HG02981 (cell line): ENCODE measurements around the gene ATE1.
"Not testable (repeated sequence)": the region's sequence is repeated elsewhere in the genome, so short reads cannot be mapped to it uniquely, and the experiment has no call there.

ENCODE experiments used
- ATAC-seq: cut with Tn5 transposase; IDR thresholded peaks from one replicate; pipeline ENCODE4 v1.9.1; 2021; ENCODE audit warnings: mild to moderate bottlenecking, moderate library complexity; ENCODE audit not compliant: unreplicated experiment

The ATE1 gene

DNA sequence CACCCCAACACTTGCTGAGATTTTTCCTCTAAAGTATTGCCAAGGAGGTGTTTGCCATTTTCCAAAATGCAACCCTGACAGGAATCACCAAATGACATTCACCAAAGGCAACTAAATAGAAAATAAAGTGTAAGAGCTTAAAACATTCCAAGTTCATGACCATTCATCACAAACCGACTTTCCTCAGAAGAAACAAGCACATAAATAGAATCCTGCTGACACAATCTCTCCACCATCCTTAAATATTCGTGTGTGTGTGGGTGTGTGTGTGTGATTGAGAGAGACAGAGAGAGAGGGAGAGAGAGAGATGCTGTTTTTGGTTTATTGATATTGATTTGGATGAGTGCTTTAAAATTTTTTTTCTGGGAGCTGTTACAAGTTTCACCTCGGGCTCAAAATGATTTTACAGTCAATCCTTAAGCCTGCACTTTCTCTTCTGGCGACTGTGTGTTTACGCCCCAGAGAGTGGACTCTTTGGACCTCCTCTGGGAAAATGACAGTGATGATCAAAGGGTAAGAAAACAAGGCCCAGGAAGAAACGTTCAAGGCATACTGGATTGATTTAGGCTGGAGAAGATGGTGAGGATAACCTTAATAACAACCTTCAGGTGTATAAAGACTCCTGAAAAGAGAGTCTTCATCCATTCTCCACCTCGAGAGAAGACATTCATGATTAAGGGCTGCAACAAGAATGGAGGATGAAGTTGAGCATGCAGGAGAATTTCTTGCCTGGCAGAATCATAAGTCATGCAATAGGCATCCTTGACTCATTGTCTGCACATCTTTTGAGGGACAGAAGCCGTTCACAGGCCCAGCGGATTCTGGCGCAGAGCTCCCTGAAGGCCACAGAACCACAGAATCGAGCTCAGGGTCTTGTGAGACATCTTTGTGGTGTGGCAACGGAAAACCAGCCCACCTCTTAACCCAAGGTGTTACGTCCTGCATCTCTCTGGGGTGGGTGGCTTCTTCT lies 225.2 kb downstream of the ATE1 start:
- ATAC-seq: no peak

DNA sequence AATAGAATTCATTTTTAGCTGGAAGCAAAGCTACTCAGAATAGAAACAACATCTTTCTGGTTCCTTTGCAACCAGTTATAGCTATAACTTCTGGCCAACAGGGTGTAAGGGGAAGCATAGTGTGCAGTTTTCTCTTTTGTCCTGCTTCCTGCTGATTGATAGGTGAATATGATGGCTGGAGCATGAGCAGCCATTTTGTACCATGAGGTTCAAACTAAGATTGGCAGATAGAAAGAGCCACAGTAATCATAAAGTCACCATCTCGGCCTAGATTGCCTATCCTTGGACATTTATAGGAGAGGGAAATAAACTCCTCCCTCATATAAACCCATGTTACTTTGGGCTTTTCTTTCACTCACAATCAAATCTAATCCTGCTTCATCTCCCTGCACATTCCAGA lies 227.4 kb downstream of the ATE1 start:
- no peak for ATAC-seq

DNA sequence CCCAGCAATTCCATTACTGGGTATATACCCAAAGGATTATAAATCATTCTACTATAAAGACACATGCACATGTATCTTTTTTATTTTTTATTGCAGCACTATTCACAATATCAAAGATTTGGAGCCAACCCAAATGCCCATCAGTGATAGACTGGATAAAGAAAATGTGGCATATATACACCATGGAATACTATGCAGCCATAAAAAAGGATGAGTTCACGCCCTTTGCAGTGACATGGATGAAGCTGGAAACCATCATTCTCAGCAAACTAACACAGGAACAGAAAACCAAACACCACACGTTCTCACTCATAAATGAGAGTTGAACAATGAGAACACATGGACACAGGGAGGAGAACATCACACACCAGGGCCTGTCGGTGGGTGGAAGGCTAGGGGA lies 228.1 kb downstream of the ATE1 start:
- not testable (repeated sequence) for ATAC-seq

DNA sequence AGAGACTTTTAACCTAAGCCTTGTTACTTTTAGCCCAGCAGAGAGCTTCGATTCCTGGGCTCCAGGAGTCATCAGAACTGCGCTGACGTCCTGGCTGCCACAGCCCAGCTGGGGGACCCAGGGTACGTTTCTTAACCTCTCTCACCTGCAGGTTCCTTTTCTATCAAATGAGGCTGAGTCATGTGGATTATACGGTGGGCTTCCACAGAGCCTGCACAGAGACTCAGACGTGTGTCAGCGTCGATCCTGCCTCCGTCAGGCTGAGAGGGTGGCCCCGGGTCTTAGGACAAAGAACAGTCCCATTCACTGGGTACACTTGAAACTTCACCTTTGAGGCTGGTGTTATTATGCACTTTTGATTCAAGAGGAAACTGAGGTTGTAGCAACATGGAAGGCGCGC lies 228.9 kb downstream of the ATE1 start:
- no peak for ATAC-seq

DNA sequence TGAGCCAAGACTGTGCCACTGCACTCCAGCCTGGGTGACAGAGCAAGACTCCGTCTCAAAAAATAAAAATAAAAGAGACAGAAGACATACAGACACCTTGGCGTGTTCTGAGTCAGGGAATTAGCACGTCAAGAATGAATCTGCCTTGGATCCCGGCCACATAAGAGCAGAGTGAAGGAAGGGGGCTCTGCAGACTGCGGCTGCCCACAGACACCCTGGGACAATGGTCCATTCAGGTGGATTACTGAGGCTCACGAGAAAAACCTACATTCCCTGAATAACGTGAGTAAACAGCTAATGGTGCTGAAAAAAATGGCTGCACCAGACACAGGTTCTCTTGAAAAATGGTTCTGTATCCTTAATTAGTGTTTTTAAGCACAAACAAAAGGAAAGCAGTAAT lies 229.5 kb downstream of the ATE1 start:
- ATAC-seq: no peak

DNA sequence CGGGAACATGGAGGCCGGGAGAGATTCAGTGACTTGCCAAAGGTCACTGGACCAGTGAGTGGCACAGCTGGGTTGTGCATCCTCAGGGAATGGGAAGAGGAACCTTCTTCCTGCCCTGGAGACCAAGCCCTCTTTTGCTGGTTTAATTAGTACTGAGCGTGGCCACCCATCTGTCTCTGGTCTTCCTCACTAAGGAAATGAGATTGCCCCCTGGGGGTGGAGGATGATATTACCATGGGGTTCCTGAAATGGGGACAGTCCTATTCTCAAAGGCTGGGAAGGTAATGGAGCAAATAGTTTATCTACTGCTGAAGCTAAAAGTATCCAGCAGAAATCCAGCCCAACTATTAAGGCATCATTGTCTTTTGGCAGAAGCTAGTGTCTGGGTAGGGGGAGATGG lies 231.0 kb downstream of the ATE1 start:
- peak; percentile 64 for ATAC-seq

DNA sequence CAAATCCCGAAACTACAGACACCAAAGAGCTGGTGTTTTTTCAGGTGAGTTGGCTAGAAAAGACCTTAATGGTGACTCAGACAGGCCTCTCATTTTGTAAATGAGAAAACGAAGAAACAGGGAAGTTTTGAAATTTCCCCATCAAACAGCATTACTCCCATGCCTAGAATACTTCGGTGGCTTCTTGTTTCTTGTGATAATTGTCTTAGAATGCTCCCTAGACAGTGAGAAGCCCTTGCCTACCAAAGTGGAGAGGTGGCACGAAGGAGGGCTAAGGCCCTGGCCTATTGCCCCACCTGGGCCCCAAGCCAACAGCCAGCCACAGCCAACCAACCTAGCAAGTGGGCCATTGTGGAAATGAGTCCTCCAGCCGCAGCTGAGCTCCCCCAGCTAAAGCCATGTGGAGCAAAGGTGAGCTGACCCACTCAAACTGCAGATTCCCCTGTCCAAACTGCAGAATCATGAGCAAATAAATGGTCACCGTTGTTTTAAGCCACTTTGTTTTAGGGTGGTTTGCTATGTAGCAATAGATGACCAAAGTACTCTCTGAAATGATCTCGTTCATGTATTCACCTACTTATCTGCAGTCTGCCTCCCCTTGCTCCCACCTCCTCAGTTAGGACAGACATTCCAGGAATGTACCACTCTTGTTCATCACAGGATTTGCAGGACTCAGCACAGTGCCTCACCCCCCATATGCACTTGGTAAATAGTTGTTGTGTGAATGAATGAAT lies 231.9 kb downstream of the ATE1 start:
- ATAC-seq: no peak

DNA sequence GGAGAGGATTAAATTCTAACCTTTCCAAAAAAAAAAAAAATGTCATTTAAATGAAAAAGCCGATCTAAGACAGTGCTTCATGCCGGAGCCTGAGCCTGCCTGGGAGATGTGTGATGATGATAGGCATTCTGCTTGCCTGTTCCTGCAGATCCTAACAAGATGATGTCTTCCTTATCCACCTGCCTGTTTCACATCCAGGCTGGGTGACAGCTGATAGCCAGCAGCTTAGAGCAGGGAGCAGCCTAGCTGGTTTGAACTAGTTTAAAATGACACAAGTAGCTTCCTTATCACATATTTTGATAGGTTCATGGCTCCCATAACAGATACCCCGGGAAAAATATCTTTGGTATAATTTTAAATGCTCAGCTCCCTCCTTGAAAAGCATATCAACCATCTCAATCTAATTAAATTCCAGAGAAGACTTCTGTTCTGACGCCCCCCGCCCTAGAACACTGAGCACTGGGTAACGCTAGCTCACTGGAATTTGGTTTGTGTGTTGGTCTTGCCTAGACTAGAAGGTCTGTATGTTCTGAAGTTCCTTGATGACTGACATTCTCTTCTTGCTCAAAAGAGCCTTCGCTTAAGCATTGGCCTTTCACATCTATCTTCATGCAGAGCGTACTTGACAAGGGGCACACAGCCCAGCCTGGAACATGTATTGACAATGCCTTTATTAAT lies 232.7 kb downstream of the ATE1 start:
- no peak for ATAC-seq

DNA sequence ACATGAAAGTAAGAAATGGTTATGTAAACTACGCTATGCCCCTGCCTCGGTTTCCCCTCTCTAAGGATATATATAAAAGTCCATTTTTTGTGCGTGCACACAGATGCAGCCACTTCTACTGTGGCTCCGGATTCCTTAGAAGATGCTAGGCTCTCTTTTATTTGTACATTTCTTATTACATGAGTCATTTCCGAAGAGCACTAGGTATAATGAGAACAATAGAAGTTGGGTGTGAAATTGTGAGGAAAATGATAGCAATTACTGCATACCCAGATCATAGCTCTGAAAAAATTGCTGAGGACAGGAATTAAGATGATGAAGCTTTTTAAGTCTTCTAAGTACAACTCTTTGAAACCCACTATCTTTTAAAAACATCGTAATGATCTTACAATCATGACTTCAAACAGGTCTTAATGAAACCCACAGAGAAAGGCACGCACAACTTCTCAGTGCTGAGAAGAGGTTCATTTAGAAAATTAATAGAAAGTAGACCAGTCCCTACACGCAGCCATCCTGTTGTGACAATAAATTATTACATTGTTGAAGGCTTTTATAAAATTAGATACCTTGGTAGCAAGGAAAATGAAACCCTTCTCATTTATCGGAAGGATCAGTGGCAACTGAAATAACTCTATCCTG lies 233.4 kb downstream of the ATE1 start:
- no peak for ATAC-seq

DNA sequence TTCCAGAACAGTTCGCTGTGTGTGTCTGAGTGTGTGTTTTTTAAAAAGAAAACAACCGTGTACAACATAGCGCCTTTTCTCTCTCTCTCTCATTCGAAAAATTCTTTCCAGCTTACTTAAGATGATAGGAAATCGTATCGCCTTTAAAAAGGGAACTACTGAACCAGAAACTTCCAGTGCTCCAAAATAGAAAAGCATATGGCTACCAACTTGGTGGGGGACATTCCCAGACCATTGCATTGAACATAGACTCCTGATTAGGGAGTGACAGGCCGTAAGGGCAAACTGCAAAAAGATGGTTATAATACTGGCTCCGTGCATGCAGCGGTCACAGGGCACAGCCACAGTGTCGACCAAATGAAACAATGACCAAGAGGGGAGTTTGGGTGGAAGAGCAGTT lies 235.2 kb downstream of the ATE1 start:
- no peak for ATAC-seq

DNA sequence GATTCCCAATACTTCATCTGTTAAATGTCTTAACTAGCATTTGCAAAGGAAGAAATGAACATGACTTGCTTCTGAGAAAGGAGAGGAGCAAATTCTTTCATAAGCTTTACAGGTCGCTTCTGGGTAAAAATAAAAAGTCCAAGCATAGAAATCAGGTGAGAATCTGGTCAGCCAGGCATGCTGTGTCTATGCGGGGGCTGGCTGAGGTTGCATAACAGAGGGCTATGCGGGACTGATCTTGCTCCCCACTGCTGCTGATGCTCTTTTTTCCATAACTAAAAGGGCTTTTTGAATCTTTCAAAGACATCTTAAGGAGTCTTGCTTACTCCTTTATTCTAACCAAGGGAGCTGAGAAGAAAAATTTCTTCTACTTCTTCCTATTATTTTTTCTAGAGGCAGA lies 236.9 kb downstream of the ATE1 start:
- ATAC-seq: no peak
